ENCODE measurements around the gene ANKH.

Gene ANKH

GRCh38 chr5:14859980-14860379 is 11.6 kb downstream of the ANKH start:
- TF ChIP-seq CTCF (IDR thresholded peaks at IDR 0.05; ENCODE audit: low read depth, low read length, missing control alignments) = no peak
- no peak overlapping the region for H3K4me3 ChIP-seq (replicated peaks; ENCODE audit: low read depth, low read length)
- DNase-seq (ENCODE audit: extremely low read depth, low read depth) = no peak

- no peak for TF ChIP-seq CTCF (IDR thresholded peaks at IDR 0.05; ENCODE audit: low read depth, low read length, missing control alignments)
- no peak for DNase-seq (ENCODE audit: extremely low read depth, low read depth)
- H3K4me3 ChIP-seq (replicated peaks; ENCODE audit: low read depth, low read length) = no peak overlapping the region
Observed at GRCh38 chr5:14859150-14859549, 12.4 kb downstream of the ANKH start.

- H3K4me3 ChIP-seq (replicated peaks; ENCODE audit: low read depth, low read length) = no peak overlapping the region
- no peak for TF ChIP-seq CTCF (IDR thresholded peaks at IDR 0.05; ENCODE audit: low read depth, low read length, missing control alignments)
- no peak for DNase-seq (ENCODE audit: extremely low read depth, low read depth)
Observed at GRCh38 chr5:14855366-14855765, 16.2 kb downstream of the ANKH start.

GRCh38 chr5:14854799-14855198 is 16.8 kb downstream of the ANKH start:
- no peak for DNase-seq (ENCODE audit: extremely low read depth, low read depth)
- no peak for TF ChIP-seq CTCF (IDR thresholded peaks at IDR 0.05; ENCODE audit: low read depth, low read length, missing control alignments)
- H3K4me3 ChIP-seq (replicated peaks; ENCODE audit: low read depth, low read length) = no peak overlapping the region

- no peak for TF ChIP-seq CTCF (IDR thresholded peaks at IDR 0.05; ENCODE audit: low read depth, low read length, missing control alignments)
- no peak for DNase-seq (ENCODE audit: extremely low read depth, low read depth)
- H3K4me3 ChIP-seq (replicated peaks; ENCODE audit: low read depth, low read length) = no peak overlapping the region
Observed at GRCh38 chr5:14853685-14854084, 17.9 kb downstream of the ANKH start.

GRCh38 chr5:14852779-14853178 is 18.8 kb downstream of the ANKH start:
- H3K4me3 ChIP-seq (replicated peaks; ENCODE audit: low read depth, low read length) = no peak overlapping the region
- DNase-seq (ENCODE audit: extremely low read depth, low read depth) = no peak
- TF ChIP-seq CTCF (IDR thresholded peaks at IDR 0.05; ENCODE audit: low read depth, low read length, missing control alignments) = no peak

GRCh38 chr5:14851999-14852526 is 19.5 kb downstream of the ANKH start:
- TF ChIP-seq CTCF (IDR thresholded peaks at IDR 0.05; ENCODE audit: low read depth, low read length, missing control alignments) = no peak
- no peak for DNase-seq (ENCODE audit: extremely low read depth, low read depth)

More at GRCh38 chr5:14851999-14852526, 19.5 kb downstream of the ANKH start:
- H3K4me3 ChIP-seq (replicated peaks; ENCODE audit: low read depth, low read length) = no peak overlapping the region

All from HFF-Myc (cell line).